Heart left ventricle (tissue), 16 donors: ENCODE data around the gene SLC24A4. TPM values are rescaled to one million over a fixed set of nuclear protein-coding genes. Genes with fewer than 3 reads are reported as not detected.

ENCODE experiments used
- ATAC-seq, 4 donors: fragments of 200-7000 bp; cut with Tn5 transposase; one replicate each; pipeline ENCODE4 v1.9.1; 2020 to 2022; ENCODE audit warnings: moderate library complexity in 4 of 4, mild to moderate bottlenecking in 3 of 4, moderate number of reproducible peaks in 1 of 4
- DNase-seq, 5 donors: peaks; one replicate each; pipeline ENCODE4 v3.0.0-alpha.2; 2020
- H3K27ac ChIP-seq, 12 donors: fragments of 200-600 bp; sonication (generic) in 4 of 12; one replicate each; pipeline versions ENCODE4 v1.5.0 to v1.8.0; 2016 to 2022; ENCODE audit warnings: mild to moderate bottlenecking in 2 of 12
- H3K27me3 ChIP-seq, 9 donors: fragments of 200-600 bp; sonication (generic) in 2 of 9; one replicate each; pipeline versions ENCODE4 v1.5.1 to v1.8.0; 2016 to 2022; ENCODE audit warnings: mild to moderate bottlenecking in 3 of 9
- H3K36me3 ChIP-seq, 9 donors: fragments of 200-600 bp; sonication (generic) in 2 of 9; one replicate each; pipeline versions ENCODE4 v1.5.0 to v1.8.0; 2018 to 2022; ENCODE audit warnings: mild to moderate bottlenecking in 2 of 9
- H3K4me1 ChIP-seq, 12 donors: fragments of 200-600 bp; sonication (generic) in 4 of 12; one replicate each; pipeline versions ENCODE4 v1.5.0 to v1.8.0; 2016 to 2022; ENCODE audit warnings: mild to moderate bottlenecking in 3 of 12
- H3K4me3 ChIP-seq, 12 donors: fragments of 200-600 bp; sonication (generic) in 4 of 12; one replicate each; pipeline versions ENCODE4 v1.5.0 to v1.8.0; 2017 to 2022; ENCODE audit warnings: mild to moderate bottlenecking in 9 of 12, moderate library complexity in 4 of 12
- H3K9me3 ChIP-seq, 12 donors: fragments of 200-600 bp; sonication (generic) in 4 of 12; one replicate each; pipeline versions ENCODE4 v1.5.0 to v1.8.0; 2016 to 2022; ENCODE audit warnings: mild to moderate bottlenecking in 1 of 12
- CTCF ChIP-seq, 12 donors: fragments of 200-600 bp; sonication (generic) in 4 of 12; IDR thresholded peaks; one replicate each; pipeline versions ENCODE4 v1.5.0 to v1.8.0; 2018 to 2022; ENCODE audit warnings: antibody characterized with exemption in 12 of 12, mild to moderate bottlenecking in 5 of 12
- POLR2A ChIP-seq, 2 donors: fragments of 450-650 bp; IDR thresholded peaks; one replicate each; pipeline ENCODE4 v1.6.1; 2017; ENCODE audit warnings: antibody characterized with exemption in 2 of 2, mild to moderate bottlenecking in 2 of 2, moderate library complexity in 2 of 2
- WGBS, 4 donors: extraction: QIAGEN DNeasy Blood & Tissue Kit in 2 of 4; methylation state at CpG; one replicate each; pipeline versions ENCODE4 v1.1.5 to v1.1.7; 2013 to 2018; 5-methylcytosine and 5-hydroxymethylcytosine counted together
- intact Hi-C, 10 donors: fragments of 100-400 bp; cut with DNase I; formaldehyde crosslinking; loops; one replicate each; pipeline versions ENCODE4 v1.11.1 to v1.14.2; 2022
- polyA plus RNA-seq, 2 donors: library from polyadenylated mRNA; stranded (reverse); fragments of 200-250 nt; gene quantifications; one replicate each; pipeline ENCODE4 v1.2.3, GENCODE V29; 2013
- total RNA-seq, 9 donors: library from RNA; depleted of rRNA in 2 of 9; stranded (reverse); fragments of >200 nt in 2 of 9; fragmentation: NEBNext Ultra II Directional in 3 of 9; extraction: Animal tissue kit (Norgen Biotek cat#: 25700) in 3 of 9; gene quantifications; one replicate each; pipeline versions ENCODE4 v1.1.0 to v1.2.4, GENCODE V29; 2016 to 2023
- donor health status: ischemic (EF 13 %, LVEDD 7.1; RV severe dilation, severe dysfunction).
- donor health status: healthy with polysubstance abuse.
- donor health status: DM: no; HTN: yes; CAD: no.
- donor health status: DM: no; HTN: no; CAD: no.
- donor health status: ischemic (EF 25% LVEDD 6.9; RV normal size, moderate dysfunction).
- donor health status: ischemic (EF 25% LVEDD 5.7; RV mildly dilated, moderate dysfunction).
- donor health status: healthy.
- donor health status: DM: yes; HTN: yes; CAD: no.
- donor health status: ischemic (EF 35%, LVEDD 5.7; RV mildly dilated, moderate dysfunction).
- donor health status: nonischemic (EF 11% LVEDD 7.7; RV severe dilation, severe dysfunction).
- donor health status: DM: yes; HTN: yes; CAD: no.
- donor health status: PGD.
- donor health status: ischemic (EF 29% LVEDD 5.4; RV normal size, mild dysfunction).
- donor health status: nonischemic (EF 23%, LVEDD 6.1; RV moderate dilation, normal function).

SLC24A4 gene
- total and polyA plus RNA-seq, 11 donors, result 0.05 to 1.6 (median 0.23) TPM

DNA sequence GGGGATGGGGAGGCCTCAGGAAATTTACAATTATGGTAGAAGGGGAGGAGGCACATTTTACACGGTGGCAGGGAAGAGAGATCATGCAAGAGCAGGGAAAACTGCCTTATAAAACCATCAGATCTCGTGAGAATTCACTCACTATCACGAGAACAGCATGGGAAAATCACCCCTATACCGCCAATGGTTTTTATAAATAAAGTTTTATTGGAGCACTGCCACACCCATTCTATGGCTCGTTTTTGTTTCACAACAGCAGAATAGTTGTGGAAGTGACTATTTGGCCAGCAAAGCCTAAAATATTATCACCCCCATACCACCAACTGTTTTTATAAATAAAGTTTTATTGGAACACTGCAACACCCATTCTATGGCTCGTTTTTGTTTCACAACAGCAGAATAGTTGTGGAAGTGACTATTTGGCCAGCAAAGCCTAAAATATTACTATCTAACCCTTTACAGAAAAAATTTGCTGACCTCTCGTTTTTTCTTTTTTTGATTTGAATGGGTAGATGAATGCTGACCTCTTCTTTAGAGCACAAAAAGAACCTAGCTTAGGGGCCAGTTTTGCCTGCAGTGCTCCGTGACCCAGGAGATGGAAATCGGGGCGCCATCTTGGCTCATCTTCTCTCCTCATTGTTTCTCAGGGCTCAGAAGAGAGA lies 113.3 kb downstream of the SLC24A4 start:
- Histone ChIP-seq H3K36me3 (no peaks in the 10 kb centered on the region), H3K27me3 (peaks cover 0 to under 1% (median 0%) of the 10 kb centered on the region in 9 donors), H3K4me3 (no peak overlapping the region), H3K4me1 (peaks cover 0 to 13% (median 6%) of the 10 kb centered on the region in 12 donors), H3K27ac (no peak overlapping the region), H3K9me3 (peaks cover 0 to 5% (median 0%) of the 10 kb centered on the region in 12 donors)
- WGBS, 4 donors, result 79 to 84% (median 80%) methylated on average over 10 of the region's 10 CpGs
- no peak for DNase-seq
- no peak for ATAC-seq
- intact Hi-C loops, result no loop called here
- TF ChIP-seq CTCF (IDR thresholded peaks at IDR 0.05), result no peak

- Histone ChIP-seq H3K4me1 (peaks cover 0 to 13% (median 6%) of the 10 kb centered on the region in 12 donors), H3K27me3 (no peaks in the 10 kb centered on the region), H3K36me3 (no peaks in the 10 kb centered on the region), H3K4me3 (no peak overlapping the region), H3K9me3 (peaks cover 0 to 5% (median 0%) of the 10 kb centered on the region in 12 donors), H3K27ac (no peak overlapping the region)
- 72 to 77% (median 75%) methylated on average over 5 of the region's 5 CpGs for WGBS, 4 donors
- ATAC-seq (no peak), DNase-seq (no peak)
- TF ChIP-seq POLR2A (IDR thresholded peaks at IDR 0.05) (no peak), CTCF (IDR thresholded peaks at IDR 0.05) (no peak)
- intact Hi-C loops, result no loop called here
These were observed 114.3 kb downstream of the SLC24A4 start for GRCh38 chr14:92437309-92437708.

DNA sequence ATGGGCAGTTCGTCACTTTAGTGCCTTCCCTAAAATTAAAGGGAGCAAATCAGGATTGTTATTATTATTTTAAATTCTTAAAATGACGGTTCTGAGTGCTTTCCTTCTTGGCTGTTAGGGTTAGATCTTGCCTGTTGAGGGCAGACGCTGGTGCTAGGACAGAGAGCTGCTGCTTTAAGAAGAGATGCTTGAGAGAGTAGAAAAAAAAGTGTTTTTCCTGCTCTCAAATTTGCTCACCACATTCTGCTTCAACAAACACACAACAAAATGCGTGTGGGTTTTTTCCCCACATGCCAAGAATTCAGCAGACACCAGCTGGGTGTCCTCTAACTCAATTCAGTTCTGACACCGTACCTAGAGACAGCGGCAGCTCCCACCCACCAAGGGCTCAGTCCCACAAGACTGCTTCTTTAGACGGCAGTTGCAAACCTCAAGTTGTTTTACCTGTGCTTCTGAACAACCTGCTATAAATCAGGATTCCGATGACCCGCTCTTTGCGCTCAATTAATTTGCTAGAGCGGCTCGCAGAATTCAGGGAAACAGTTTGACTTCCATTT lies 114.8 kb downstream of the SLC24A4 start:
- Histone ChIP-seq H3K36me3 (no peaks in the 10 kb centered on the region), H3K4me3 (no peak overlapping the region), H3K27ac (no peak overlapping the region), H3K27me3 (no peaks in the 10 kb centered on the region), H3K9me3 (peaks cover 0 to 5% (median 0%) of the 10 kb centered on the region in 12 donors), H3K4me1 (peaks cover 0 to 13% (median 6%) of the 10 kb centered on the region in 12 donors)
- TF ChIP-seq POLR2A (IDR thresholded peaks at IDR 0.05) (no peak), CTCF (IDR thresholded peaks at IDR 0.05) (no peak)
- WGBS, 4 donors, result 75 to 79% (median 77%) methylated on average over 12 of the region's 12 CpGs
- intact Hi-C loops, result no loop called here
- DNase-seq, result no peak
- ATAC-seq, result no peak

DNA sequence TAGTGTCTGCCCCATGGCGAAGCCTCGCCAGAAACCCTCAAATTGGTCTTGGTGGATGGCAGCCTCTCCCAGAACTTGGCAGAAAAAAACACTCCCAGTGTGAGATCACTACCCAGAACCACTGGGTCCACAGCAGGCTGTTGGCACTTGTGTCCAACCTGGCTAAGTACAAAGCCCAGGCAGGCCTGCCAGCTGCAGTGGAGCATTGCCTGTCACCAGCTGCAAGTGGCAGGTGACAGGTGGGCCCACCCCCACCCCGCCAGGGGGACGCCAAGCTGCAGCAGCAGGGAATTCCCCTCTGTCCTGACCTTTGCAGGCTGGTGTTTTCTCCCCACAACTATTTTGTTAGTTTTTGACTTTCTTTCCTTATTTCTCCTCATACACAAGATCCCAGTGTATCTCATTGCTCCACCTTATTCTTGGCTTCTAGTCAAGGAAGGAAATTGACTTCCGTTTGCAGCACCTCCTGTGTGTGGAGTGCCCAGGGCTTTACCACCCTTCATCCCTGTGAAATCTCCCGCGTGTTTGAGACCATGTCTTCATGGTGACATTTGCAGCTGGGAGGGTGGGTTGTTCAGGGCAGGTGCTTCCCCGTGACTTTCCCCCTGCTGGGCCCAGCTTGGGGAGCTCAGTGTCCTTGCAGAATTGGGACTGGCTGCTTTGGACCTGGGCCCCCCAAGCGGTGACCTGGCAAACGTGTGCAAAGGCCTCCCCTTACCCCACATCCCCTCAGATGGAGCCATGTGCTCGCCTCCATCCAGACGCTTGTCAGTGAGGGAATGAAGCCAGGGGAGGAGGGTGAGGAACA lies 116.8 kb downstream of the SLC24A4 start:
- intact Hi-C loops, result no loop called here
- H3K27ac ChIP-seq, result no peak overlapping the region
- ATAC-seq (peak; percentile 94 to 98 (median 95)), DNase-seq (peak in 4 of 5 donors; percentile 42 to 82 (median 66))
- TF ChIP-seq CTCF (IDR thresholded peaks at IDR 0.05) (no peak), POLR2A (IDR thresholded peaks at IDR 0.05) (no peak)
- no peaks in the 10 kb centered on the region for H3K36me3 ChIP-seq
- peaks cover 0 to 13% (median 6%) of the 10 kb centered on the region in 12 donors for H3K4me1 ChIP-seq
- H3K4me3 ChIP-seq, result no peak overlapping the region
- WGBS, 4 donors, result 33 to 43% (median 40%) methylated on average over 11 to 12 of the region's 12 CpGs
- H3K9me3 ChIP-seq, result no peaks in the 10 kb centered on the region
- H3K27me3 ChIP-seq, result no peaks in the 10 kb centered on the region
